ENCODE data around the gene CERS6. TPM values are rescaled to one million over a fixed set of nuclear protein-coding genes. Genes with fewer than 3 reads are reported as not detected.

CERS6 gene, protein sequence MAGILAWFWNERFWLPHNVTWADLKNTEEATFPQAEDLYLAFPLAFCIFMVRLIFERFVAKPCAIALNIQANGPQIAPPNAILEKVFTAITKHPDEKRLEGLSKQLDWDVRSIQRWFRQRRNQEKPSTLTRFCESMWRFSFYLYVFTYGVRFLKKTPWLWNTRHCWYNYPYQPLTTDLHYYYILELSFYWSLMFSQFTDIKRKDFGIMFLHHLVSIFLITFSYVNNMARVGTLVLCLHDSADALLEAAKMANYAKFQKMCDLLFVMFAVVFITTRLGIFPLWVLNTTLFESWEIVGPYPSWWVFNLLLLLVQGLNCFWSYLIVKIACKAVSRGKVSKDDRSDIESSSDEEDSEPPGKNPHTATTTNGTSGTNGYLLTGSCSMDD
- total RNA-seq, result 12.2 and 18.8 TPM in 2 replicates

DNA sequence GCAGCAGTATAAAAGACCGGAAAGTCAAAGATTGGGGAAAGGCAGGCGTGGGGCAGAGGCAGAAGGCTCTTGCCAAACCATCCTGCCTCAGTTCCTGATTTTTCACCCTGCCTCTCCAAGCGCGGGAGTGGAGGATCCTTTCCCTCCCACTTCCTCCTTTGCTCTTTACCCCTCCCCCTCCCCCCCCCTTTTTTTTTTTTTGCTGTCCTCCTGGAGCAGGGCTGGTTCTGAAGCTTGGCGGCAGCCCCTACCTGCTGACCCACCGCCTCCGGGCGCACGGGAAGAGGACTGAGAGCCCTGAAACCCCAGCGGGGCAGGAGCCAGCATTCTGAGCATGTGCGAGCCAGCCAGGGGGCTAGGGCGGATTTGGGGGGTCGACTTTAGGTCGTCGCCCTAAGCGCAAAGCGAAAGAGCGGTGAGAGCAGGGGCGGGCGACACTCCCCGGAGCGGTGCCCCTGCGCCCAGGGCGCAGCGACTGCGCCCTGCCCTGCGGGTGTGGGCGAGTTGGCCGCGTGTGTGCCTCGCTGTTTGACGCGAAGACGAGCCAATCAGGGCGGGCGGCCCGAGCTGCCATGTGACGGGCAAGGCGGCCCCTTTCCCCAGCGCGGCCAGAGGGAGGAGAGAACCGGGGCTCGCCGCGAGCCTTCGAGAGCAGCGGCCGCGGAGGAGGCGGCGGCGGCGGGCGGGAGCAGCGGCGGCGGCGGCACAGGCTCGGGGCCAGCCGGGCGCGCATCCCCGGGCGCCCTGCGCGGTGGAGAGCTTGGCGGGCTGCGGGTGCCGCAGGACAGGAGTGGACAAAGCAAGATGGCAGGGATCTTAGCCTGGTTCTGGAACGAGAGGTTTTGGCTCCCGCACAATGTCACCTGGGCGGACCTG lies at the start of gene CERS6:
Gene CERS6, plus strand, starts transcription at position 628 of the 876 bp plus-strand sequence. Its CDS starts 177 bp downstream, at position 805.

DNA sequence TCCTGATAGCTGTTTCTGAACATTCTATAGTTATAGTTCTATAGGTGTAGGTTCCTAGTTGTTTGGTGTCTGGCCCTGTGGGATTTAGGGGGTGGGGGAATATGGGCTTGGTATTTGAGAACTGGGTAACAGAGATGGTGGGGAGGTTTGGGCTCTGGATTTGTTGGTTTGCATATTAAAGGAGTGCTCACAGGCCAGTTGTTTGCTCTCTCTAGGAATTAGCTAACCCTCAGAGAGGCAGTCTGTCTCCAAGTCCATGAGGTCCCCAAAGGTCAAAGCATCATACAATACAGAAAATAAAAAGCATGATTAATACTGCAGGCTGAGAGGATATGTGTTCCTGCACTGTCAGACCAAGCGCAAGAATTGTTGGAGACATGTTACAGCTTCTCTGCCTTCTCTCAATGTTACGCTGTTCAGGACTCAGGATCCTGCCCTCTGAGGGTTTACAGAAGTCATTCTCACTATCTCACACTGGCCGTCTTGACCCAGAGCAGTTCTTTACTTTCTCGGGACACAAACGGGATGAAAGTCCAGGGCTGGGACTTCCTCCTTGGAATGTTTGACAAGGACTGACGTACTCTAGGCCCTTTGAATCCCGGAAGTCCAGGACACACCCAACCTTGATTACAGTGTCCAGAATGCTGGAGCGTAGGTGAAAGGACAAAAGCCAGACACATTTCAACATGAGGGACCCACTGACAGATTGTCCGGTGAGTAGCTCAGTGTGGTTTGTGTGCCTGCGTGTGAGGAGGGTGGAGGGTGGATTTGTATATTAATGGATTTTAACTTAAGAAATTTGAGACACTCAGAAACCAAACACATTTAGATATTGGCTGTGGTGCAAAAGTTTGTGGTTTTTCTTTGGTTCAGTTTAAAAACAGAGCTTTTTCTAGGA lies 346.1 kb downstream of the CERS6 start, which contains the start of gene NOSTRIN:
Gene NOSTRIN, plus strand, starts transcription at position 677 of the 898 bp plus-strand sequence. Its CDS starts 10 bp downstream, at position 687.

Other genes starting within 250 kb of the CERS6 start
- gene STK39, start 208.7 kb upstream of the CERS6 start, total RNA-seq, result 12.8 and 16.5 TPM in 2 replicates